Sigmoid colon (tissue), 4 donors: ENCODE data around the gene LST1.

Experiments
- CTCF ChIP-seq, 4 experiments: fragments of 450-650 bp in 3 of 4; fragments of 200-600 bp in 1 of 4; IDR thresholded peaks; one replicate each; pipeline ENCODE4 v1.5.1; 2016 to 2019; ENCODE audit warnings: antibody characterized with exemption in 4 of 4, mild to moderate bottlenecking in 3 of 4, moderate library complexity in 2 of 4
- EP300 ChIP-seq, 4 donors: sonication (generic); formaldehyde crosslinking; IDR thresholded peaks; one replicate each; pipeline ENCODE4 v1.6.1; 2017; ENCODE audit warnings: antibody characterized with exemption in 4 of 4
- POLR2A ChIP-seq, 2 donors: fragments of 450-650 bp; IDR thresholded peaks; one replicate each; pipeline ENCODE4 v1.6.1; 2016; ENCODE audit warnings: antibody characterized with exemption in 2 of 2, mild to moderate bottlenecking in 2 of 2, moderate library complexity in 2 of 2
- POLR2AphosphoS5 ChIP-seq, 4 donors: sonication (generic); formaldehyde crosslinking; IDR thresholded peaks; one replicate each; pipeline ENCODE4 v1.6.1; 2017; ENCODE audit warnings: antibody characterized with exemption in 4 of 4

DNA sequence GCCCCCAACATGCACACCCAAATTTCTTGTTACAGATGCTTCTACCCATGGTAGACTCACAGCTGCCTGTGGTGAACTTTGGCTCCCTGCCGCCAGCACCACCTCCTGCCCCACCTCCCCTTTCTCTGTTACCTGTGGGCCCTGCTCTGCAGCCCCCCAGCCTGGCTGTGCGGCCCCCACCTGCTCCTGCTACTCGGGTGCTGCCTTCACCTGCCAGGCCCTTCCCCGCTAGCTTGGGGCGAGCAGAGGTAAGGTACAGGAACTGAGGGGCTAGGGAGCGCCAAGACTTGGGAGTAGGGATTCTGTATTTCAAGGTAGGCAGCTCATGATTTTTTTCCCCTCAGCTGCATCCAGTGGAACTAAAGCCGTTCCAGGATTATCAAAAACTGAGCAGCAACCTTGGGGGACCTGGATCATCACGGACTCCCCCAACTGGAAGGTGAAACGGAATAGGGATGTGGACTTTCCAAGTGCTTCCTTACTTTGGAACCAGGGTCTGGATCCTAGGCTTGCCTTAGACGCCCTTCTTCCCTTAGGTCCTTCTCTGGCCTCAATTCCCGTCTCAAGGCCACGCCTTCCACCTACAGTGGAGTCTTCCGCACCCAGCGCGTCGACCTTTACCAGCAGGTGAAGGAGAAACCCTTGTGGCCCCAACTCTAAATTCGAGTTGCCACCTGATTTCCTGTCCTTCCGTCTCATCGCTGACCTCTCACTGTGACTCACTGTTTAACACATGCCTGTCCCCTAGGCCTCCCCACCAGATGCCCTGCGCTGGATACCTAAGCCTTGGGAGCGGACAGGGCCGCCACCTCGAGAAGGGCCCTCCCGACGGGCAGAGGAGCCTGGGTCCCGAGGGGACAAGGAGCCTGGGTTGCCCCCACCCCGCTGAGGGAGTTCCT is 50.9 kb downstream of the LST1 start:
- TF ChIP-seq POLR2AphosphoS5 (IDR thresholded peaks at IDR 0.05) (no peak), POLR2A (IDR thresholded peaks at IDR 0.05) (no peak), CTCF (IDR thresholded peaks at IDR 0.05) (no peak), EP300 (IDR thresholded peaks at IDR 0.05) (no peak)
